Small intestine (tissue), 7 donors: ENCODE data around the gene SLC41A3. TPM values are rescaled to one million over a fixed set of nuclear protein-coding genes. Genes with fewer than 3 reads are reported as not detected.

Experiments
- DNase-seq, 2 donors: peaks; one replicate each; pipeline versions ENCODE4 v3.0.0 to v3.0.0-alpha.2; 2013
- FAIRE-seq: peaks from 2 replicates; lab custom pipeline; 2012; peaks lifted over from hg19 to GRCh38; lab: Jason Lieb, UNC
- H3K27ac ChIP-seq, 3 donors: one replicate each; pipeline ENCODE4 v1.5.1; 2013; ENCODE audit warnings: low read length in 2 of 3, mild to moderate bottlenecking in 2 of 3, control low read depth in 1 of 3, inconsistent platforms in 1 of 3, low read depth in 1 of 3, moderate library complexity in 1 of 3
- H3K27me3 ChIP-seq, 3 donors: one replicate each; pipeline ENCODE4 v1.6.1; 2013; ENCODE audit warnings: low read length in 3 of 3, inconsistent platforms in 1 of 3; ENCODE audit not compliant: control insufficient read depth in 3 of 3, insufficient read depth in 3 of 3
- H3K36me3 ChIP-seq, 3 donors: one replicate each; pipeline ENCODE4 v1.6.1; 2013; ENCODE audit warnings: low read length in 3 of 3, inconsistent platforms in 1 of 3, low read depth in 1 of 3, mild to moderate bottlenecking in 1 of 3, moderate library complexity in 1 of 3; ENCODE audit not compliant: control insufficient read depth in 3 of 3, insufficient read depth in 2 of 3
- H3K4me1 ChIP-seq, 3 donors: one replicate each; pipeline ENCODE4 v1.6.1; 2013; ENCODE audit warnings: low read length in 2 of 3, inconsistent platforms in 1 of 3, low read depth in 1 of 3, mild to moderate bottlenecking in 1 of 3, moderate library complexity in 1 of 3; ENCODE audit not compliant: control insufficient read depth in 3 of 3, insufficient read depth in 2 of 3
- H3K4me3 ChIP-seq, 3 donors: one replicate each; pipeline ENCODE4 v1.5.1; 2013; ENCODE audit warnings: low read length in 3 of 3, control low read depth in 1 of 3, inconsistent platforms in 1 of 3, low read depth in 1 of 3, mild to moderate bottlenecking in 1 of 3, moderate library complexity in 1 of 3
- H3K9me3 ChIP-seq, 2 donors: one replicate each; pipeline ENCODE4 v1.6.1; 2013; ENCODE audit warnings: low read depth in 1 of 2, low read length in 1 of 2; ENCODE audit not compliant: control insufficient read depth in 2 of 2, insufficient read depth in 1 of 2
- WGBS, 3 donors: extraction: QIAGEN DNeasy Blood & Tissue Kit; methylation state at CpG; one replicate each; pipeline ENCODE4 v1.1.7; 2013; 5-methylcytosine and 5-hydroxymethylcytosine counted together
- polyA plus RNA-seq, 4 donors: library from polyadenylated mRNA; stranded (reverse) in 3 of 4; unstranded in 1 of 4; fragments of 200-250 nt in 3 of 4; fragments of 120-200 nt in 1 of 4; gene quantifications; one replicate each; pipeline versions ENCODE4 v1.2.1 to v1.2.3, GENCODE V29; 2013
- donor health status: healthy with polysubstance abuse.
- donor health status: control.
- donor health status: control.
- donor health status: Bipolar disorder and iron deficiency.
- donor health status: healthy.

Gene SLC41A3
- polyA plus RNA-seq, 4 donors, result 31.4 to 46.1 (median 36.3) TPM

- peaks cover 0 to 4% (median 3%) of the 10 kb centered on the region in 3 donors for H3K4me1 ChIP-seq
- FAIRE-seq (no peak), DNase-seq (no peak)
- H3K4me3 ChIP-seq, result no peak overlapping the region
- 55 to 77% (median 71%) methylated on average over 2 of the region's 2 CpGs for WGBS, 3 donors
- no peak overlapping the region for H3K27ac ChIP-seq
- H3K27me3 ChIP-seq, result no peaks in the 10 kb centered on the region
- H3K9me3 ChIP-seq, result peaks cover 0 to 3% of the 10 kb centered on the region in 2 donors
- H3K36me3 ChIP-seq, result no peaks in the 10 kb centered on the region
Observed at GRCh38 chr3:126085841-126086240, 1.9 kb upstream of the SLC41A3 start.

DNA sequence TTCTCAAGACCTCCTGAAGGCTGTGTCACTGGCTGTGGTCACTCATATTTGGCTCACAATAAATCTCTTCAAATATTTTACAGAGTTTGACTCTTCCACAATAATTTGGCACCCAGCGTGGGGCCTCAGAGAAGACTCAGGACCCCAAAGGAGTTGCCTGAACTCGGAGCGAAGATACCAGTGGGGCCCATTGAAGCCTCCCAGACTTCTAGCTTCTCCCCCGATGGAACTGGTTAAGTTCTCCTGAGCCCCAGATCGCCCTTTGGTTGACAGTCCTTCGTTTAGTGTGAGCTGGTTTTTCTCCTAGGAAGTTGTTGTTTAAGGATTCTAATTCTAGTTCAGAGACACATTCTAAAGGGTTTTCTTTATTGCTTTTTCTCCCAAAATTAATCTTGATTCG lies 1.4 kb upstream of the SLC41A3 start:
- Histone ChIP-seq H3K4me3 (no peak overlapping the region), H3K4me1 (peaks cover 0 to 4% (median 3%) of the 10 kb centered on the region in 3 donors), H3K36me3 (no peaks in the 10 kb centered on the region), H3K27me3 (no peaks in the 10 kb centered on the region), H3K9me3 (peaks cover 0 to 3% of the 10 kb centered on the region in 2 donors), H3K27ac (no peak overlapping the region)
- WGBS, 3 donors, result 96 to 98% (median 98%) methylated on average over 7 of the region's 7 CpGs
- no peak for DNase-seq
- FAIRE-seq, result no peak

DNA sequence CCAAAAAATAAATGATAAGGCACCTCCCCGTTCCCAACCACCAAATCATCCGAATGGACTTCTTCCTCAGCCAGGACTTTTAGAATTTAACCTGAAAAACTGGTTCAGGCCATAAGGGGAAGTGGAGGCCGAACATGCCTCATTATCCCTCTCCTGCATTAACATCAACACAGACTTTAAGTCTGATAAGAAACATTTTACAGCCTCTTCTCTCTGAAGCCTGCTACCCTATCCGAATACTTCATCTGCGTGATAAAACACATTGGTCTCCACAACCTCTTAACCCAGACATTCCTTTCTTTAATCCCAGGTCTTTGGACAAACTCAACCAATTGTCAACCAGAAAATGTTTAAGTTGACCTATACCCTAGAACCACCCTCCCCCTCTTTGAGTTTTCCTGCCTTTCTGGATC lies 850 bp upstream of the SLC41A3 start:
- DNase-seq, result no peak
- no peaks in the 10 kb centered on the region for H3K36me3 ChIP-seq
- H3K9me3 ChIP-seq, result peaks cover 0 to 3% of the 10 kb centered on the region in 2 donors
- H3K27ac ChIP-seq, result no peak overlapping the region
- peak overlapping the region in 2 of 3 donors; percentile 51 to 85 for H3K4me3 ChIP-seq
- H3K4me1 ChIP-seq, result peaks cover 0 to 4% (median 3%) of the 10 kb centered on the region in 3 donors
- WGBS, 3 donors, result 46 to 58% (median 51%) methylated on average over 5 of the region's 5 CpGs
- H3K27me3 ChIP-seq, result no peaks in the 10 kb centered on the region
- FAIRE-seq, result no peak

GRCh38 chr3:126083511-126083912 lies 412 bp downstream of the SLC41A3 start:
- no peak for FAIRE-seq
- peak overlapping the region; percentile 59 to 88 (median 79) for H3K27ac ChIP-seq
- H3K27me3 ChIP-seq, result no peaks in the 10 kb centered on the region
- peak; percentile 56 to 72 for DNase-seq
- no peaks in the 10 kb centered on the region for H3K36me3 ChIP-seq
- H3K4me3 ChIP-seq, result peak overlapping the region; percentile 78 to 89 (median 85)
- H3K4me1 ChIP-seq, result peaks cover 0 to 4% (median 3%) of the 10 kb centered on the region in 3 donors
- H3K9me3 ChIP-seq, result no peaks in the 10 kb centered on the region
- WGBS, 3 donors, result 0 to 1% (median 0%) methylated on average over 13 to 30 of the region's 30 CpGs

DNA sequence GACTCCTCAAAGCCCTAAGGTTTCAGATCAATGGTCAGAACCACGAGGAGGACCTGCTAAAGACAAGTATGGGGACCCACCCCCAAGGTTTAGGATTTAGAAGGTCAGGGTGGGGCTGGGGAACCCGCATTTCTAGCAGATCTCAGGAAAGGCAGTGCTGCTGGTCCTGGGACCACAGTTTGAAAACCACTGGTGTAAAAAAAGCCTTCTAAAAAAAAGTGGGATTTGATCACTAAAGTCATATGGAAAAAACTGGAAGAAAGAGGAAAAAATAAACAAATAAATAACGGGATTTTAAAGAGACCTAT lies 832 bp downstream of the SLC41A3 start:
- Histone ChIP-seq H3K27ac (peak overlapping the region in 2 of 3 donors; percentile 21 to 79), H3K36me3 (no peaks in the 10 kb centered on the region), H3K9me3 (no peaks in the 10 kb centered on the region), H3K4me3 (peak overlapping the region; percentile 78 to 89 (median 85)), H3K4me1 (peaks cover 0 to 4% (median 3%) of the 10 kb centered on the region in 3 donors), H3K27me3 (no peaks in the 10 kb centered on the region)
- no peak for DNase-seq
- 11 to 20% (median 12%) methylated on average over 3 of the region's 3 CpGs for WGBS, 3 donors
- no peak for FAIRE-seq

DNA sequence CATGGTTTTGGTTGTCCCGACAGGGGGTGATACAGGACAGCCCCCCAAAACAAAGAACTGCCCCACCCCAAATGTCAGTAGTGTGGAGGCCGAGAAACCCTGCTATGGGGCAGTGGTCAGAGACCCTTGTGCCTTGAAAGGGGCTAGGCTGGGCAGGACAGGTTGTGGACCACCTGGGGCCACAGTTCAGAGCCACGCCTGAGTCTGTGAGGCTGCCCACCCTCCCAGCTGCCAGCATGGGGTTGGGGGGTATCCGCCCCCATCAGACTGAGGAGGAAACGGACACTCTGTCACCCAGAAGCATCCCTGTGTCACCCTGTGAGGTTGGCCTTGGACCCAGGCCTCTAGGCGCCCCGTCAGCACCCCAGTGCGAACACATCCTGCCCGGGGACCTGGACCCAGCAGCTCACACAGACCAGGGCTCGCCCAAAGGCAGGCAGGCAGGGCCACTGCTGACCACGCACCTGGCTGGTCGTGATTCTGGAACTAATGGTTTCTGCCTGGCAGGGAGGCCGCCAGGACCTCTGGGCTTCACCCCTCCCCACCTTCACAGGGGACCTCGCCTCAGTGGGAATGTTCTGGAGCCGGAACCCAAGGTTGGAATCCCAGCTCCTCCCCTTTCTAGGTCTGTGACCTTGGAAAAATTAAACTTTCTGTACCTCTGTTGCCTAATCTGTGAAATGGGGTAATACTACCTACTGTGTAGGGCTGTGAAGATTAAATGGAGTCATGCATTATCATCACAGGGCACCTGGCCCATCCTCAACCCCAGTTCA lies 1.4 kb downstream of the SLC41A3 start:
- Histone ChIP-seq H3K27ac (peak overlapping the region in 1 of 3 donors; percentile 21), H3K27me3 (no peaks in the 10 kb centered on the region)
- WGBS, 3 donors, result 92 to 94% (median 92%) methylated on average over 15 of the region's 15 CpGs

GRCh38 chr3:126081618-126082361 lies 2.1 kb downstream of the SLC41A3 start:
- no peaks in the 10 kb centered on the region for H3K9me3 ChIP-seq
- peak in 1 of 2 donors; percentile 80 for DNase-seq

More for the DNA sequence above, 1.4 kb downstream of the SLC41A3 start:
- peaks cover 0 to 4% (median 3%) of the 10 kb centered on the region in 3 donors for H3K4me1 ChIP-seq
- H3K36me3 ChIP-seq, result no peaks in the 10 kb centered on the region
- DNase-seq, result no peak
- FAIRE-seq, result no peak
- peak overlapping the region in 1 of 3 donors; percentile 78 for H3K4me3 ChIP-seq
- no peaks in the 10 kb centered on the region for H3K9me3 ChIP-seq

DNA sequence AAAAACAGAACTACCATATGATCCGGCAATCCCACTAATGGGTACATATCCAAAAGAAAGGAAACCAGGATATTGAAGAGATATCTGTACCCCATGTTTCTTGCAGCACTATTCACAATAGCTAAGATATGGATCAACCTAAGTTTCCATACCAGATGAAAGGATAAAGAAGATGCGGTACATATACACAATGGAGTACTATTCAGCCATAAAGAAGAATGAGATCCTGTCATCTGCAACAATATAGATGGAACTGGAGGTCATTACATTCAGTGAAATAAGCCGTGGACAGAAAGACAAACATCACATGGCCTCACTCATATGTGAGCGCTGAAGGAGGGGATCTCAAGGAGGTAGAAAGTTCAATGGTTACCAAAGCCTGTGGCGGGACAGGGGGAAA lies 3.0 kb downstream of the SLC41A3 start:
- Histone ChIP-seq H3K9me3 (no peaks in the 10 kb centered on the region), H3K27me3 (no peaks in the 10 kb centered on the region), H3K4me3 (no peak overlapping the region), H3K4me1 (peaks cover 0 to 4% (median 3%) of the 10 kb centered on the region in 3 donors), H3K27ac (no peak overlapping the region), H3K36me3 (no peaks in the 10 kb centered on the region)
- DNase-seq, result no peak
- WGBS, 3 donors, result 76 to 94% (median 90%) methylated on average over 5 of the region's 5 CpGs
- no peak for FAIRE-seq

More at GRCh38 chr3:126081618-126082361, 2.1 kb downstream of the SLC41A3 start:
- whole genome bisulfite sequencing, 3 donors, result 21 to 75% (median 41%) methylated on average over 9 of the region's 9 CpGs
- H3K36me3 ChIP-seq, result no peaks in the 10 kb centered on the region
- H3K4me1 ChIP-seq, result peaks cover 0 to 4% (median 3%) of the 10 kb centered on the region in 3 donors
- no peak for FAIRE-seq
- H3K27ac ChIP-seq, result peak overlapping the region in 2 of 3 donors; percentile 5 to 17
- H3K4me3 ChIP-seq, result no peak overlapping the region
- H3K27me3 ChIP-seq, result no peaks in the 10 kb centered on the region
